ENCODE measurements around the gene LRIG2. TPM values are rescaled to one million over a fixed set of nuclear protein-coding genes. Genes with fewer than 3 reads are reported as not detected.

LRIG2 gene
- total and polyA plus RNA-seq, 2 of the 13 experiments (the other 11 are each of a cell fraction or from before 2014, with no cell fraction given) = 8.1 to 12.2 TPM

DNA sequence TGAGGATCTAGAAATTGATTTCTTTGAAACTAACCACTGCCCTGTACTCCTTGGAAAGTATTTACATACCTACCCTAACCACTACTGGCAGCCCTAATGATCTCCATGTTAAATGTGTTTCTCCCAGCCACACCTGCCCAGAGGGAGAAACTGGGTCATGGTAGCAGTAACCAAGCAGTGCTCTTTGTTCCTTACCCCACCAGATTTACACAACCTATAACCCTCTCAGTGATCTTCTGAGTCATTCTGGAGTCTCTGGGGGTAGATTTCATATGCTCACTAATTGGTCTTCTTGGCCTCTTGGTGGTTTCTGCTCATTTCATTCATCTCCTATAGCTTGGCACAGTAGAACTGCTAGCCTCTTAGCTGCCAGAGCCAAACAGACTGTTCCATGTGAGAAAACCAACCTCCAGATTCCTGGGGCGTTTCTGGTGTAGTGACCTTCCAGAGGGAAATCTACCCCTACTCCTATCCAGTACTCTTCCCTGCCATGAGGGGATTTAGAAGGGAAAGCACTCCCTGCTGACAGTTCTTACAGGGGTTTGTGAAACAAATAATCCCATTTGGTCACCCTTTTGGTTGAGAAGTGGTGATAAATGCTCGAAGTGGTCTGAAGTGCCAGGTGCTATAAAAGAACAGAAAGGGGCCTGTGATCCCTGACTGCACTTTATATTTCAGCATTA is 36.2 kb upstream of the LRIG2 start (continued):
- TF ChIP-seq ELF4 (CRISPR knock-in tag; IDR thresholded peaks at IDR 0.05; ENCODE audit: borderline replicate concordance) (no peak), NRL (CRISPR knock-in tag; IDR thresholded peaks at IDR 0.05; ENCODE audit: borderline replicate concordance) (no peak), ZBTB46 (CRISPR knock-in tag; IDR thresholded peaks at IDR 0.05; ENCODE audit: borderline replicate concordance) (no peak), ZNF33B (CRISPR knock-in tag; IDR thresholded peaks at IDR 0.05) (no peak), PHB2 (IDR thresholded peaks at IDR 0.05; ENCODE audit: partially characterized antibody) (no peak)
- TF ChIP-seq, protein P1, sequence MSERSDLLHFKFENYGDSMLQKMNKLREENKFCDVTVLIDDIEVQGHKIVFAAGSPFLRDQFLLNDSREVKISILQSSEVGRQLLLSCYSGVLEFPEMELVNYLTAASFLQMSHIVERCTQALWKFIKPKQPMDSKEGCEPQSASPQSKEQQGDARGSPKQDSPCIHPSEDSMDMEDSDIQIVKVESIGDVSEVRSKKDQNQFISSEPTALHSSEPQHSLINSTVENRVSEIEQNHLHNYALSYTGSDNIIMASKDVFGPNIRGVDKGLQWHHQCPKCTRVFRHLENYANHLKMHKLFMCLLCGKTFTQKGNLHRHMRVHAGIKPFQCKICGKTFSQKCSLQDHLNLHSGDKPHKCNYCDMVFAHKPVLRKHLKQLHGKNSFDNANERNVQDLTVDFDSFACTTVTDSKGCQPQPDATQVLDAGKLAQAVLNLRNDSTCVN (CRISPR knock-in tag; IDR thresholded peaks at IDR 0.05; ENCODE audit: borderline replicate concordance) = no peak

GRCh38 chr1:113040041-113040440 is 33.0 kb upstream of the LRIG2 start:
- no peak for TF ChIP-seq ZNF17 (CRISPR knock-in tag; IDR thresholded peaks at IDR 0.05)
- no peak for TF ChIP-seq AGO2 (optimal IDR thresholded peaks at IDR 0.05; ENCODE audit: low read depth, low read length)
- no peak for TF ChIP-seq ZNF850 (CRISPR knock-in tag; conservative IDR thresholded peaks at IDR 0.05)
- TF ChIP-seq SALL1 (CRISPR knock-in tag; IDR thresholded peaks at IDR 0.05) = no peak
- TF ChIP-seq EHMT2 (IDR thresholded peaks at IDR 0.05; ENCODE audit: borderline replicate concordance, low read depth, low read length) = no peak
- TF ChIP-seq RELA (CRISPR knock-in tag; IDR thresholded peaks at IDR 0.05) = no peak
- no peak for TF ChIP-seq NCOA1 (CRISPR knock-in tag; IDR thresholded peaks at IDR 0.05)
- TF ChIP-seq HIVEP1 (CRISPR knock-in tag; IDR thresholded peaks at IDR 0.05) = no peak
- TF ChIP-seq AGO1 (IDR thresholded peaks at IDR 0.05; ENCODE audit: low read depth, low read length, poor library complexity, severe bottlenecking) = no peak
- TF ChIP-seq ZNF3 (CRISPR knock-in tag; IDR thresholded peaks at IDR 0.05) = no peak
- no peak for TF ChIP-seq SRSF4 (IDR thresholded peaks at IDR 0.05; ENCODE audit: low read depth, low read length, poor library complexity, severe bottlenecking)
- no peak for TF ChIP-seq DPF2 (CRISPR knock-in tag; IDR thresholded peaks at IDR 0.05; ENCODE audit: borderline replicate concordance, low read depth)
- no peak for TF ChIP-seq NFE2 (CRISPR knock-in tag; IDR thresholded peaks at IDR 0.05)
- no peaks in the 10 kb centered on the region for H4K20me1 ChIP-seq (ENCODE audit: insufficient read depth, low read length)
- DNase-seq (ENCODE audit: low spot score) = no peak
- no peak overlapping the region for H3K27ac ChIP-seq (ENCODE audit: extremely low read length, insufficient read depth, low read length)
- TSS peak; percentile 33 for BruUV-seq (replicated peaks)
- H3K4me3 ChIP-seq (replicated peaks in 1 of 3; ENCODE audit: insufficient read depth in 1 of 3, low read depth in 2 of 3, low read length in 3 of 3) = no peak overlapping the region
- FAIRE-seq = no peak
- in situ Hi-C loops (cut with HindIII; ENCODE audit: extremely low pct_ligation_motif_present, low pct_unique_long_range_greater_than_20kb) = loop anchor here (5.0 to 25.0 kb wide), 3 partner anchors 158 to 328 kb away; partner anchors contain the start of genes PPM1J and RHOC
- WGBS (ENCODE audit: low lambda C conversion rate) = 40% methylated on average over 2 of the region's 2 CpGs
- no peaks in the 10 kb centered on the region for H3K27me3 ChIP-seq (ENCODE audit: control insufficient read depth in 1 of 2, insufficient read depth in 2 of 2, low read length in 2 of 2)
- H3K36me3 ChIP-seq (replicated peaks in 1 of 2; ENCODE audit: control insufficient read depth in 1 of 2, insufficient read depth in 2 of 2, low read length in 2 of 2) = no peaks in the 10 kb centered on the region
- H3K9me3 ChIP-seq (ENCODE audit: low read length) = no peaks in the 10 kb centered on the region
- peaks cover 58% of the 10 kb centered on the region for H3K4me1 ChIP-seq (ENCODE audit: insufficient read depth, low read length)
- POLR2A ChIA-PET = interaction anchor here (1.2 kb wide), 1 partner anchor 84 kb away, joined by 3 read pairs; the partner anchor contains the start of gene SLC16A1
- ATAC-seq = no peak
- intact Hi-C loops (cut with micrococcal nuclease; ENCODE audit: unreplicated experiment) = loop anchor here (5.0 kb wide), 1 partner anchor 323 kb away; the partner anchor contains the start of gene PPM1J
- CTCF ChIA-PET (ENCODE audit: low intra/inter-chr PET ratio, low total read pairs) = no interaction called here
- no peak overlapping the region for H3K9ac ChIP-seq (ENCODE audit: insufficient read depth, low read depth, low read length)
- no peaks in the 10 kb centered on the region for H3K79me2 ChIP-seq (ENCODE audit: insufficient read depth, low read length)
- no peak overlapping the region for H3K4me2 ChIP-seq (ENCODE audit: low read depth, low read length)
- no peak overlapping the region for H2AFZ ChIP-seq (ENCODE audit: low read length)

Measured in HepG2 (cell line).